ENCODE measurements around the gene FAM219B. TPM values are rescaled to one million over a fixed set of nuclear protein-coding genes. Genes with fewer than 3 reads are reported as not detected.

FAM219B gene
- total RNA-seq, 2 experiments from 2014 or later, result 52.3 to 67.6 TPM

GRCh38 chr15:74869372-74869725 lies 37.3 kb downstream of the FAM219B start:
- no TSS peak for BruUV-seq (replicated peaks)

GRCh38 chr15:74868059-74868458 lies 38.6 kb downstream of the FAM219B start:
- H3K9me2 ChIP-seq (ENCODE audit: insufficient read depth, low read length), result no peaks in the 10 kb centered on the region
- BruUV-seq (replicated peaks), result no TSS peak
- peaks cover 32% of the 10 kb centered on the region for H3K4me1 ChIP-seq (ENCODE audit: insufficient read depth, low read length, poor library complexity, severe bottlenecking)
- H3K4me3 ChIP-seq (ENCODE audit: low read depth, low read length, poor library complexity, severe bottlenecking), result no peak overlapping the region
- H4K20me1 ChIP-seq (ENCODE audit: insufficient read depth, low read length), result peaks cover 5% of the 10 kb centered on the region
- no peak overlapping the region for H3K4me2 ChIP-seq (ENCODE audit: low read length)
- TF ChIP-seq EZH2phosphoT487 (IDR thresholded peaks at IDR 0.05; ENCODE audit: borderline replicate concordance, low read depth, low read length), result no peak
- TF ChIP-seq CTCF (conservative IDR thresholded peaks at IDR 0.05; ENCODE audit: low read length), result no peak
- POLR2A ChIA-PET, result no interaction called here
- intact Hi-C loops (cut with micrococcal nuclease; ENCODE audit: unreplicated experiment), result no loop called here
- H2AFZ ChIP-seq (ENCODE audit: low read length), result no peak overlapping the region
- H3K79me2 ChIP-seq (ENCODE audit: insufficient read depth, low read depth, low read length), result peaks cover 65% of the 10 kb centered on the region
- CTCF ChIA-PET (ENCODE audit: unreplicated experiment), result no interaction called here
- no peak overlapping the region for H3K27ac ChIP-seq (ENCODE audit: low read depth, low read length, poor library complexity, severe bottlenecking)
- peaks cover 39% of the 10 kb centered on the region for H3K36me3 ChIP-seq (ENCODE audit: insufficient read depth, low read length)
- no peak for DNase-seq (ENCODE audit: low spot score)
- H3K9me3 ChIP-seq (ENCODE audit: low read length), result peaks cover 16% of the 10 kb centered on the region

More at GRCh38 chr15:74869372-74869725, 37.3 kb downstream of the FAM219B start:
- CTCF ChIA-PET (ENCODE audit: unreplicated experiment), result interaction anchor here (0.6 to 1.1 kb wide), 6 partner anchors 13 to 456 kb away, joined by 3 to 6 read pairs (median 4); no protein-coding TSS in a partner anchor
- intact Hi-C loops (cut with micrococcal nuclease; ENCODE audit: unreplicated experiment), result no loop called here
- Histone ChIP-seq H3K4me1 (ENCODE audit: insufficient read depth, low read length, poor library complexity, severe bottlenecking) (peaks cover 38% of the 10 kb centered on the region), H3K4me3 (ENCODE audit: low read depth, low read length, poor library complexity, severe bottlenecking) (no peak overlapping the region), H4K20me1 (ENCODE audit: insufficient read depth, low read length) (peaks cover 5% of the 10 kb centered on the region), H3K4me2 (ENCODE audit: low read length) (peak overlapping the region; percentile 67), H2AFZ (ENCODE audit: low read length) (no peak overlapping the region), H3K79me2 (ENCODE audit: insufficient read depth, low read depth, low read length) (peaks cover 65% of the 10 kb centered on the region), H3K9me3 (ENCODE audit: low read length) (peaks cover 16% of the 10 kb centered on the region), H3K36me3 (ENCODE audit: insufficient read depth, low read length) (peaks cover 37% of the 10 kb centered on the region), H3K27ac (ENCODE audit: low read depth, low read length, poor library complexity, severe bottlenecking) (peak overlapping the region; percentile 60), H3K9me2 (ENCODE audit: insufficient read depth, low read length) (no peaks in the 10 kb centered on the region)
- no peak for TF ChIP-seq CTCF (conservative IDR thresholded peaks at IDR 0.05; ENCODE audit: low read length)
- TF ChIP-seq EZH2phosphoT487 (IDR thresholded peaks at IDR 0.05; ENCODE audit: borderline replicate concordance, low read depth, low read length), result no peak
- no peak for DNase-seq (ENCODE audit: low spot score)
- POLR2A ChIA-PET, result interaction anchor here (0.5 to 2.5 kb wide), 11 partner anchors 11 to 639 kb away, joined by 3 to 21 read pairs (median 4); no protein-coding TSS in a partner anchor

- ChIA-PET CTCF (ENCODE audit: unreplicated experiment) (no interaction called here), POLR2A (no interaction called here)
- Histone ChIP-seq H3K4me2 (ENCODE audit: low read length) (no peak overlapping the region), H3K36me3 (ENCODE audit: insufficient read depth, low read length) (peaks cover 39% of the 10 kb centered on the region), H2AFZ (ENCODE audit: low read length) (no peak overlapping the region), H3K79me2 (ENCODE audit: insufficient read depth, low read depth, low read length) (peaks cover 63% of the 10 kb centered on the region), H3K4me3 (ENCODE audit: low read depth, low read length, poor library complexity, severe bottlenecking) (no peak overlapping the region), H3K9me2 (ENCODE audit: insufficient read depth, low read length) (no peaks in the 10 kb centered on the region), H3K4me1 (ENCODE audit: insufficient read depth, low read length, poor library complexity, severe bottlenecking) (peaks cover 32% of the 10 kb centered on the region), H3K9me3 (ENCODE audit: low read length) (peaks cover 16% of the 10 kb centered on the region), H4K20me1 (ENCODE audit: insufficient read depth, low read length) (peaks cover 5% of the 10 kb centered on the region), H3K27ac (ENCODE audit: low read depth, low read length, poor library complexity, severe bottlenecking) (no peak overlapping the region)
- no TSS peak for BruUV-seq (replicated peaks)
- intact Hi-C loops (cut with micrococcal nuclease; ENCODE audit: unreplicated experiment), result no loop called here
- DNase-seq (ENCODE audit: low spot score), result no peak
- TF ChIP-seq CTCF (conservative IDR thresholded peaks at IDR 0.05; ENCODE audit: low read length) (no peak), EZH2phosphoT487 (IDR thresholded peaks at IDR 0.05; ENCODE audit: borderline replicate concordance, low read depth, low read length) (no peak)
Measured at GRCh38 chr15:74867466-74868038, 39.1 kb downstream of the FAM219B start.

Data from OCI-LY7 (cell line).